GM18873 (cell line): ENCODE data around the gene BCO1.

Experiments
- ATAC-seq: cut with Tn5 transposase; IDR thresholded peaks from one replicate; pipeline ENCODE4 v1.9.1; 2021; ENCODE audit warnings: mild to moderate bottlenecking, moderate library complexity, moderate number of reproducible peaks; ENCODE audit not compliant: unreplicated experiment, low FRiP score

The BCO1 gene

GRCh38 chr16:81231014-81231413 lies 7.5 kb upstream of the BCO1 start:
- ATAC-seq: no peak

DNA sequence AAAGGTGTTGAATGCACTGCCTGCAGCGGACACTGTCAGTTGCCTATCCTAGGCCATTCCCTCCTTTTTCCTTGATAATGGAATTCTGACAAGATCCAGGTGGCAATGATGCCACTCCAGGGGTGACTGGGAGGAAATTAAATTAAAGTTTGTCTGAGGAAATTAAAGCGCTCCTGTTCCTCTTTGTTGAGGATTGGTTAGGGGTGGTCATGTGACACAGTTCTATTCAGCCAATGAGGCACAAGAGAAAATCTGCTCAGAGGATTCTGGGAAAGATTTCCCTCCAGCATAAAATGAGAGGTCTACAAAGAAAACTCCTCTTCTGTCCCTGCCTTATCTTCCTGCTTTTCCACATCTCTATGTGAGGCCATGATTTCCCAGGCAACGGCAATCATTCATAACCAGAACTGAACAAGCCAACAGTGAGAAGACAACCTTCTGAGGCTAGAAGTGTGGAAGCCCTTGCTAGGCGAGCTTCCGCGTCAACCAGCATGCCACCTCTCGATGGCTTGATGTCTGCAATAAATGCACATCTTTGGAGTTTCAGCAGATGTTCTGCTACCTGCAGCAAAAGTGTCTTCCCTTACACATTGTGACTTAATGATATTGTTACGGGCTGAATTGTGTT lies 5.6 kb upstream of the BCO1 start:
- no peak for ATAC-seq

GRCh38 chr16:81237282-81237681 lies 1.2 kb upstream of the BCO1 start:
- no peak for ATAC-seq

GRCh38 chr16:81237942-81238295 lies 570 bp upstream of the BCO1 start:
- no peak for ATAC-seq

GRCh38 chr16:81239367-81240121 lies 1.1 kb downstream of the BCO1 start:
- ATAC-seq: no peak

DNA sequence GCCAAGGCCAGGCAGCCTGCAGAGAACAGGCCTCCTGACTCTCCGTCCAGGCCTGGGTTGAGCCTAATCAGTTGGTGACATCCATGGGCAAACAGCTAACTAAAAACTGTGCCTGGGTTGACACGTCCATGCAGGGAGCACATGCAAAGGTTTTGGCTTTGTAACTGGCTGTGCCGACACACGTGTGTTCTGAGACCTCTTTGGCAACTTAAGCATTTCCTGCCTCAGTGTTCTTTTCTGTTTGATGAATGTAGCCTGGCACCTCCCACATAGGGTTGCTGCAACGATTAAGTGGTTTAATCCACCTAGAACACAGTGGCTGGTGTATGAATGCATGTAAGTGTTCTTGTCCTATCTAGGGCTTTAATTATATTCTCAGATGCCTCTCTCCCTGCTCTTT lies 3.2 kb downstream of the BCO1 start:
- ATAC-seq: no peak

GRCh38 chr16:81242977-81243618 lies 4.6 kb downstream of the BCO1 start:
- no peak for ATAC-seq

GRCh38 chr16:81243942-81244341 lies 5.5 kb downstream of the BCO1 start:
- no peak for ATAC-seq

GRCh38 chr16:81251871-81252270 lies 13.4 kb downstream of the BCO1 start:
- ATAC-seq: no peak

- ATAC-seq: no peak
Observed at GRCh38 chr16:81253141-81253540, 14.7 kb downstream of the BCO1 start.

- no peak for ATAC-seq
Observed at GRCh38 chr16:81254922-81255526, 16.5 kb downstream of the BCO1 start.

GRCh38 chr16:81259916-81260315 lies 21.4 kb downstream of the BCO1 start:
- ATAC-seq: no peak

DNA sequence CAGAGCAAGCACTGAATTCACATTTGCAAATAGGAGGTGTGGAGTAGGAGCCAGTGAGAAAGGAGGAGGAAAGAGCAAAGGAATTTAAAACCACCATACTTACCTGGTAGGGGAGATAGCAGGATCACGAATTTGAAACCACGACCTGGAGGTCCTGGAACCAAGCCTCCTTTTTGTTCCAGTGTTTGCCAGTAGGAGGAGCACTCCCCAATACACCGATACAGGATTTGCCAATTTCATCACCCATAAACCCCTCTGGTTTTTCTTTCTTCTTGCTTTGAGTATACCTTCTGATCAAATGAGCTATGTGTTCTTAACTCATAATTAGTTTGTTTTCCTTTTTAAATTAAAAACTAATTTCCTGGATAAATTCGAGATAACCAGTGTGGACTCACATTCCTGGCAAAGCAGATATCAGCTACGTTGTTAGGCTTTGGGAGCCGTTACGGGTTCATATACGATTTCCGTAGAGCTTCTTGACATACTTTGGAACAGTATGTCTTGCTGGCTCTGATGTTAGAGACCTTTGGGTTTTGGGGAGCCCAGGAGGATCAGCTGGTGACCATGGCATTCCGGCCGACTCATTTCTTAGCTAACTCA lies 22.7 kb downstream of the BCO1 start:
- ATAC-seq: no peak

GRCh38 chr16:81263470-81264220 lies 25.2 kb downstream of the BCO1 start:
- no peak for ATAC-seq

DNA sequence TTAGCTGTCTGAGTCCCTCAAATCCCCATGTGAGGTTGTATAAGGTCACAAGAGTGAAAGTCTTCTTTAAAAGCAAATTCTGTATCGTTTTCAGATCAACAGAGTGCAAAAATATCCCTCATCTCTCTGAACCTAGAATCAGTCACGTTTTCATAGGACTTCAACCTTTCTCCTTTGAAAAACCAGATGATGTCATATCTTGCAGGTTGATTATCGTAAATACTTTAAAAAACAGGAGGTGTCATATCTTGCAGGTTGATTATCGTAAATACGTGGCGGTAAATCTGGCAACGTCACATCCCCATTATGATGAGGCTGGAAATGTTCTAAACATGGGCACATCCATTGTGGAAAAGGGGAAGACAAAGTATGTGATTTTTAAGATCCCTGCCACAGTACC lies 25.9 kb downstream of the BCO1 start:
- no peak for ATAC-seq

DNA sequence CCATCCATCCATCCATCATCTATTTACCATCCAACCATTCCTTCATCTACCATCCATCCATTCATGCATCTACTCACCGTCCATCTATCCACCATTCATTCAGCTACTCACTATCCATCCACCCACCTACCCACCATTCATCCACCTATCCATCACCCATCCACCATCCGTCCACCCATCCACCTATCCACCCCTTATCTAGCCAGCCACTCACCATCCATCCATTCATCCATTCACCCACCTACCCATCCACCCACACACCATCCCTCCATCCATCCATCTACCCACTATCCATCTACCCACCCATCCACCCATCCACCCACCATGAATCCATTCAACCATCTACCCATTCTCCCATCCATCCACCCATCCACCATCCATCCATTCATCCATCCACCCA lies 26.6 kb downstream of the BCO1 start:
- no peak for ATAC-seq

GRCh38 chr16:81265658-81266451 lies 27.4 kb downstream of the BCO1 start:
- no peak for ATAC-seq

DNA sequence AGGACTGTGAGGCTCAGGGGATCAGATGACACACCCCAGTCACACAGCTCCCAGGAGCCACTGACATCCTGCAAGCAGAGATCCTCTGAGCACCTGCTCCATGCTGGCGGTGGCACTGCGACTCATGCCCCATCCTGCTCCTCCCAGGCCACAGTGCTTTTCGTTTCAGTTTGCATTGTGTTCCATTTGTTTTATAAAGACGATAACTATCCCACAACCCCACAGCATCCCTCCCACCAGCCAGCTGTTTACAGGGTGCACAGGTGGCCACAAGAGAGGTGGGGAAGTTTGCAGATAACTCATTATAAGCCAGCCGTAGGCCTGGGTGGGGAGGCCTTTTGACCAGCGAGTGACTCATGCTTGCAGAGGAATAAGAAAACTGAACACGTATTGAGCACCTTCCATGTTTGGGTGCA lies 28.2 kb downstream of the BCO1 start:
- no peak for ATAC-seq

DNA sequence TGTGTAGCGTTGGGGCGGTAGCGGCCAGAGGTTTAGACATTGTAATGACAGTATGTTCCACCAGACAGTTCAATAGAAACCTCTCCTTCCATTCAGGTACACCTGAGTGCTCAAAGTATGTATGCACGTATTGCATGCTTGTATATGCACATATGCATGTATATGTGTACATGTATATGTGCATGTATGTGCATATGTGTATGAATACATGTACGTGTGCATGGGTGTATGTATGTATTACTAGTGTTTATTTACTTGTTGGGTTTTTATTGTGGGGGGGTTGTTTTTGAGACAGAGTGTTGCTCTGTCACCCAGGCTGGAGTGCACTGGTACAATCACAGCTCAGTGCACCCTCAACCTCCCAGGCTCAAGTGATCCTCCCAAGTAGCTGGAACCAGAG lies 30.0 kb downstream of the BCO1 start:
- no peak for ATAC-seq
